ENCODE results near the gene INO80D.

GRCh38 chr2:205990104-205990503 is 95.9 kb downstream of the INO80D start:
- TF ChIP-seq CTCF (conservative IDR thresholded peaks at IDR 0.05; ENCODE audit: low read depth, low read length) (no peak), EZH2 (IDR thresholded peaks at IDR 0.05; ENCODE audit: borderline replicate concordance, low read depth, low read length, poor library complexity, severe bottlenecking) (no peak)
